Brain microvascular endothelial cell (primary cell): ENCODE results near the gene AGMO.
A peak's percentile ranks its signal among the peaks of the same experiment; 100 is the strongest.

Source experiments
- DNase-seq: peaks from one replicate; pipeline ENCODE4 v3.0.0-alpha.2; 2020
- H3K27ac ChIP-seq: fragments of 250-450 bp; sonication (Bioruptor Pico); 2 replicates; pipeline ENCODE4 v1.5.1; 2020; ENCODE audit warnings: mild to moderate bottlenecking, moderate library complexity
- H3K27me3 ChIP-seq: fragments of 250-450 bp; sonication (Bioruptor Pico); replicated peaks from 2 replicates; pipeline ENCODE4 v1.5.1; 2020; ENCODE audit warnings: mild to moderate bottlenecking
- H3K36me3 ChIP-seq: fragments of 250-450 bp; sonication (Bioruptor Pico); replicated peaks from 2 replicates; pipeline ENCODE4 v1.5.1; 2020; ENCODE audit warnings: mild to moderate bottlenecking
- H3K4me3 ChIP-seq: 2 replicates; pipeline ENCODE4 v1.5.1; 2011; ENCODE audit warnings: low read depth, mild to moderate bottlenecking, control low read depth, low read length, moderate library complexity
- CTCF ChIP-seq: IDR thresholded peaks from 2 replicates; pipeline ENCODE4 v1.5.1; 2011; ENCODE audit warnings: low read depth, mild to moderate bottlenecking, moderate library complexity, low read length, control low read depth, inconsistent platforms; ENCODE audit errors: missing control alignments
- in situ Hi-C: cut with HindIII; loops from 2 replicates; pipeline ENCODE4 v1.10.0; 2017; ENCODE audit warnings: low sequenced_read_pairs, low pct_ligation_motif_present

The AGMO gene

GRCh38 chr7:15204421-15204820 lies 357.4 kb downstream of the AGMO start:
- Histone ChIP-seq H3K4me3 (no peak overlapping the region), H3K27me3 (no peaks in the 10 kb centered on the region), H3K27ac (no peak overlapping the region), H3K36me3 (no peaks in the 10 kb centered on the region)
- DNase-seq = no peak
- no peak for TF ChIP-seq CTCF
- in situ Hi-C loops = no loop called here

- in situ Hi-C loops = no loop called here
- DNase-seq = peak; percentile 10
- H3K4me3 ChIP-seq = no peak overlapping the region
- no peaks in the 10 kb centered on the region for H3K36me3 ChIP-seq
- no peak overlapping the region for H3K27ac ChIP-seq
- TF ChIP-seq CTCF = peak; percentile 41
- no peaks in the 10 kb centered on the region for H3K27me3 ChIP-seq
Observed at GRCh38 chr7:15199482-15199881, 362.3 kb downstream of the AGMO start.

GRCh38 chr7:15197042-15197977 lies 364.5 kb downstream of the AGMO start:
- TF ChIP-seq CTCF = no peak
- Histone ChIP-seq H3K27ac (no peak overlapping the region), H3K4me3 (no peak overlapping the region), H3K36me3 (no peaks in the 10 kb centered on the region), H3K27me3 (no peaks in the 10 kb centered on the region)
- DNase-seq = no peak
- in situ Hi-C loops = no loop called here

GRCh38 chr7:15178065-15178464 lies 383.8 kb downstream of the AGMO start:
- H3K4me3 ChIP-seq = no peak overlapping the region
- no peaks in the 10 kb centered on the region for H3K27me3 ChIP-seq
- H3K36me3 ChIP-seq = no peaks in the 10 kb centered on the region
- no peak for DNase-seq
- H3K27ac ChIP-seq = no peak overlapping the region
- TF ChIP-seq CTCF = no peak
- in situ Hi-C loops = no loop called here

- in situ Hi-C loops = no loop called here
- Histone ChIP-seq H3K27ac (no peak overlapping the region), H3K36me3 (no peaks in the 10 kb centered on the region), H3K27me3 (no peaks in the 10 kb centered on the region), H3K4me3 (no peak overlapping the region)
- no peak for TF ChIP-seq CTCF
- DNase-seq = no peak
Observed at GRCh38 chr7:15176089-15176488, 385.7 kb downstream of the AGMO start.
